Adrenal gland (tissue), 12 donors: ENCODE data around the gene RPS19. TPM values are rescaled to one million over a fixed set of nuclear protein-coding genes. Genes with fewer than 3 reads are reported as not detected.

Experiments used
- DNase-seq, 7 donors: peaks; one replicate each; pipeline ENCODE4 v3.0.0-alpha.2; 2019 to 2020
- H3K27ac ChIP-seq, 5 donors: fragments of 200-600 bp; sonication (generic) in 4 of 5; 1 replicate in 3 of 5; 2 replicates in 2 of 5; pipeline versions ENCODE4 v1.5.1 to v1.8.0; 2016 to 2020; ENCODE audit warnings: mild to moderate bottlenecking in 1 of 5
- H3K27me3 ChIP-seq: fragments of 200-600 bp; 2 replicates; pipeline ENCODE4 v1.8.0; 2021
- H3K36me3 ChIP-seq, 2 donors: fragments of 200-600 bp; replicated peaks in 1 of 2; 1 replicate in 1 of 2; 2 replicates in 1 of 2; pipeline versions ENCODE4 v1.5.1 to v1.8.0; 2018 to 2022
- H3K4me1 ChIP-seq, 2 donors: fragments of 200-600 bp; replicated peaks in 1 of 2; 1 replicate in 1 of 2; 2 replicates in 1 of 2; pipeline versions ENCODE4 v1.5.1 to v1.8.0; 2018 to 2021
- H3K4me3 ChIP-seq, 4 donors: fragments of 200-600 bp; sonication (generic) in 3 of 4; one replicate each; pipeline ENCODE4 v1.5.1; 2016 to 2018
- H3K9me3 ChIP-seq, 3 donors: fragments of 200-600 bp; sonication (generic) in 1 of 3; replicated peaks in 1 of 3; 1 replicate in 2 of 3; 2 replicates in 1 of 3; pipeline versions ENCODE4 v1.5.1 to v1.8.0; 2016 to 2021
- CTCF ChIP-seq, 6 experiments: fragments of 450-650 bp in 4 of 6; fragments of 200-600 bp in 2 of 6; sonication (generic) in 1 of 6; IDR thresholded peaks; 1 replicate in 5 of 6; 2 replicates in 1 of 6; pipeline versions ENCODE4 v1.5.1 to v1.8.0; 2016 to 2021; ENCODE audit warnings: antibody characterized with exemption in 6 of 6, mild to moderate bottlenecking in 2 of 6, moderate library complexity in 1 of 6
- POLR2A ChIP-seq, 2 donors: fragments of 450-650 bp; IDR thresholded peaks; one replicate each; pipeline ENCODE4 v1.6.1; 2017; ENCODE audit warnings: antibody characterized with exemption in 2 of 2, mild to moderate bottlenecking in 2 of 2, moderate library complexity in 1 of 2
- WGBS, 4 donors: extraction: QIAGEN DNeasy Blood & Tissue Kit in 2 of 4; methylation state at CpG; one replicate each; pipeline versions ENCODE4 v1.1.5 to v1.1.7; 2013 to 2017; 5-methylcytosine and 5-hydroxymethylcytosine counted together
- intact Hi-C, 2 donors: fragments of 100-400 bp; cut with DNase I; formaldehyde crosslinking; loops; one replicate each; pipeline versions ENCODE4 v1.14.1 to v1.15.0; 2022 to 2023
- polyA plus RNA-seq, 3 donors: library from polyadenylated mRNA; stranded (reverse); fragments of 200-250 nt in 2 of 3; fragments of 350-450 nt in 1 of 3; fragmentation: Illumina TruSeq in 1 of 3; extraction: RNeasy Lipid Tissue Mini Kit (QIAGEN cat#74804) in 1 of 3; gene quantifications; one replicate each; pipeline ENCODE4 v1.2.3, GENCODE V29; 2013 to 2014
- total RNA-seq, 9 donors: library from RNA; depleted of rRNA in 4 of 9; stranded (reverse); fragments of >200 nt in 4 of 9; fragments of 120-200 nt in 1 of 9; fragmentation: NEBNext Ultra II Directional in 1 of 9; extraction: Animal tissue kit (Norgen Biotek cat#: 25700) in 1 of 9; gene quantifications; one replicate each; pipeline versions ENCODE4 v1.1.0 to v1.2.4, GENCODE V29; 2013 to 2023
- donor health status: healthy with polysubstance abuse.
- donor health status: Bipolar disorder and iron deficiency.
- donor health status: DM: yes; HTN: yes; CAD: no.
- donor health status: DM: no; HTN: no; CAD: no.
- donor health status: DM: no; HTN: no; CAD: no.
- donor health status: DM: yes; HTN: yes; CAD: no.

RPS19 gene
- total and polyA plus RNA-seq, 12 donors = 418 to 3,405 (median 1,389) TPM

GRCh38 chr19:41895745-41896580, 35.9 kb downstream of the RPS19 start:
- intact Hi-C loops = no loop called here
- no peak for TF ChIP-seq CTCF (IDR thresholded peaks at IDR 0.05)
- no peak for TF ChIP-seq POLR2A (IDR thresholded peaks at IDR 0.05)
- no peak overlapping the region for H3K27ac ChIP-seq
- whole genome bisulfite sequencing, 4 donors = 75 to 91% (median 89%) methylated on average over 6 to 19 of the region's 19 CpGs
- no peaks in the 10 kb centered on the region for H3K9me3 ChIP-seq
- no peaks in the 10 kb centered on the region for H3K27me3 ChIP-seq
- H3K36me3 ChIP-seq = peaks cover 0 to 65% of the 10 kb centered on the region in 2 donors
- H3K4me3 ChIP-seq = no peak overlapping the region
- no peaks in the 10 kb centered on the region for H3K4me1 ChIP-seq
- no peak for DNase-seq

GRCh38 chr19:41896581-41896942, 36.5 kb downstream of the RPS19 start:
- H3K27ac ChIP-seq = no peak overlapping the region
- H3K4me1 ChIP-seq = no peaks in the 10 kb centered on the region
- no peaks in the 10 kb centered on the region for H3K27me3 ChIP-seq
- WGBS, 4 donors = 86 to 100% (median 96%) methylated on average over 1 of the region's 1 CpG
- DNase-seq = no peak
- H3K9me3 ChIP-seq = no peaks in the 10 kb centered on the region
- TF ChIP-seq POLR2A (IDR thresholded peaks at IDR 0.05) (no peak), CTCF (IDR thresholded peaks at IDR 0.05) (no peak)
- H3K36me3 ChIP-seq = peaks cover 0 to 70% of the 10 kb centered on the region in 2 donors
- H3K4me3 ChIP-seq = no peak overlapping the region
- intact Hi-C loops = no loop called here

GRCh38 chr19:41897181-41897580, 37.1 kb downstream of the RPS19 start:
- TF ChIP-seq POLR2A (IDR thresholded peaks at IDR 0.05) = no peak
- no peak for TF ChIP-seq CTCF (IDR thresholded peaks at IDR 0.05)
- intact Hi-C loops = no loop called here
- DNase-seq = no peak
- Histone ChIP-seq H3K9me3 (no peaks in the 10 kb centered on the region), H3K27ac (no peak overlapping the region), H3K36me3 (peaks cover 0 to 70% of the 10 kb centered on the region in 2 donors), H3K27me3 (no peaks in the 10 kb centered on the region), H3K4me1 (no peaks in the 10 kb centered on the region), H3K4me3 (no peak overlapping the region)
- WGBS, 4 donors = 95 to 100% (median 97%) methylated on average over 3 of the region's 3 CpGs; no CpG with 5 or more reads in 1 of the 4 donors

- Histone ChIP-seq H3K27me3 (no peaks in the 10 kb centered on the region), H3K36me3 (peaks cover 0 to 70% of the 10 kb centered on the region in 2 donors), H3K4me1 (no peaks in the 10 kb centered on the region), H3K4me3 (no peak overlapping the region), H3K9me3 (no peaks in the 10 kb centered on the region), H3K27ac (no peak overlapping the region)
- intact Hi-C loops = no loop called here
- 83 to 87% (median 85%) methylated on average over 24 of the region's 24 CpGs for WGBS, 4 donors
- TF ChIP-seq CTCF (IDR thresholded peaks at IDR 0.05) = no peak
- no peak for DNase-seq
Measured at GRCh38 chr19:41897820-41898219, 37.8 kb downstream of the RPS19 start.
